ENCODE data around the gene PROZ.
"Not testable (repeated sequence)": the region's sequence is repeated elsewhere in the genome, so short reads cannot be mapped to it uniquely, and the experiment has no call there.

PROZ gene

GRCh38 chr13:113160983-113161382, 2.5 kb downstream of the PROZ start:
- Histone ChIP-seq H3K27ac (ENCODE audit: low read depth, low read length) (no peak overlapping the region), H3K36me3 (ENCODE audit: insufficient read depth, low read length) (no peaks in the 10 kb centered on the region), H3K4me3 (ENCODE audit: low read depth, low read length) (no peak overlapping the region), H3K27me3 (ENCODE audit: insufficient read depth, low read length) (0 out of 2 replicates have a peak, but pooled peaks cover 4% of the 10 kb centered on the region), H3K4me1 (ENCODE audit: control insufficient read depth, insufficient read depth, low read length, unreplicated experiment) (no peaks in the 10 kb centered on the region), H2AFZ (ENCODE audit: low read length, unreplicated experiment) (no peak overlapping the region), H3K79me2 (ENCODE audit: control insufficient read depth, insufficient read depth, low read length, unreplicated experiment) (no peaks in the 10 kb centered on the region)

- no peak overlapping the region for H3K27ac ChIP-seq (ENCODE audit: low read depth, low read length)
- no peaks in the 10 kb centered on the region for H3K79me2 ChIP-seq (ENCODE audit: control insufficient read depth, insufficient read depth, low read length, unreplicated experiment)
- H3K4me1 ChIP-seq (ENCODE audit: control insufficient read depth, insufficient read depth, low read length, unreplicated experiment) = no peaks in the 10 kb centered on the region
- H3K27me3 ChIP-seq (ENCODE audit: insufficient read depth, low read length) = 0 out of 2 replicates have a peak, but pooled peaks cover 4% of the 10 kb centered on the region
- H3K4me3 ChIP-seq (ENCODE audit: low read depth, low read length) = no peak overlapping the region
- no peak overlapping the region for H2AFZ ChIP-seq (ENCODE audit: low read length, unreplicated experiment)
- no peaks in the 10 kb centered on the region for H3K36me3 ChIP-seq (ENCODE audit: insufficient read depth, low read length)
Measured at GRCh38 chr13:113161433-113161832, 3.0 kb downstream of the PROZ start.

DNA sequence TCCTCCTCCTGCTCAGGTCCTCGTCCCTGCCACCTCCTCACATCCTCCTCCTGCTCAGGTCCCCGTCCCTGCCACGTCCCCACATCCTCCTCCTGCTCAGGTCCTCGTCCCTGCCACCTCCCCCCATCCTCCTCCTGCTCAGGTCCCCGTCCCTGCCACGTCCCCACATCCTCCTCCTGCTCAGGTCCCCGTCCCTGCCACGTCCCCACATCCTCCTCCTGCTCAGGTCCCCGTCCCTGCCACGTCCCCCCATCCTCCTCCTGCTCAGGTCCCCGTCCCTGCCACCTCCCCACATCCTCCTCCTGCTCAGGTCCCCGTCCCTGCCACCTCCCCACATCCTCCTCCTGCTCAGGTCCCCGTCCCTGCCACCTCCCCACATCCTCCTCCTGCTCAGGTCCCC, 3.5 kb downstream of the PROZ start:
- not testable (repeated sequence) for H3K27me3 ChIP-seq (ENCODE audit: insufficient read depth, low read length); H3K79me2 ChIP-seq (ENCODE audit: control insufficient read depth, insufficient read depth, low read length, unreplicated experiment); H3K4me1 ChIP-seq (ENCODE audit: control insufficient read depth, insufficient read depth, low read length, unreplicated experiment); H2AFZ ChIP-seq (ENCODE audit: low read length, unreplicated experiment); H3K4me3 ChIP-seq (ENCODE audit: low read depth, low read length); H3K27ac ChIP-seq (ENCODE audit: low read depth, low read length); H3K36me3 ChIP-seq (ENCODE audit: insufficient read depth, low read length)

DNA sequence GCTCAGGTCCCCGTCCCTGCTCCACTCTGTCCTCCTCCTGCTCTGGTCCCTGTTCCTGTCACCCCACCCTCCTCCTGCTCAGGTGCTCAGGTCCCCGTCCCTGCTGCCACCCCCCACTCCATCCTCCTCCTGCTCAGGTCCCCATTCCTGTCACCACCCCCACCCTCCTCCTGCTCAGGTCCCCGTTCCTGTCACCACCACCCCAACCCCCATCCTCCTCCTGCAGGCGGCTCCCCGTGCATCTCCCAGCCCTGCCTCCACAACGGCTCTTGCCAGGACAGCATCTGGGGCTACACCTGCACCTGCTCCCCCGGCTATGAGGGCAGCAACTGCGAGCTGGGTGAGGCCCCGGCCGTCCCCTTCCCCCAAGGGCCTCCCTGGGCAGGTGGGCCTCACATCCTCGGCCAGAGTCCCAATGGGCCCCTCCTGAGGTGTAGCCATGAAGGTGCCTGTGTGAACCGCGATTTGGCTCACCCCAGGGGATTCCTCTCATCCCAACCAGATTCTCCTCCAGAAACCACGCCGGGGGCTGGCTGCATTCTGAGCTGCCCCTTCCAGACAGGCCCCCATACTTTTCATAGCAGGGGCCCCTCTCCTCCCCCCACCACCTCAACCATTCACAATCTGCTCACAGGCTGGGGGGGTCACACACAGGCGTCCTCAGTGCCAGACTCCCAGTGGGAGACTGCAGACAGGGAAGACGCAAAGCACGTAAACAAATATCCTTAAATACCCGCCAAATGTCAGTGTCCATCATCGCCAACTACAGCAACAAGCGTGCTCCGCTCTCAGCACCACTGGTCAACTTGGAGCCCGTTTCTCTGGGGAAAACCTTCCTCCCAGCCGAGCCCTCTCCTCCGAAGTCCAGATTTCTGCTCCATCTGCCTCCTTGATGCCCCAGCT, 4.6 kb downstream of the PROZ start:
- H3K27me3 ChIP-seq (ENCODE audit: insufficient read depth, low read length) = 0 out of 2 replicates have a peak, but pooled peaks cover 4% of the 10 kb centered on the region
- H3K36me3 ChIP-seq (ENCODE audit: insufficient read depth, low read length) = no peaks in the 10 kb centered on the region
- H3K4me1 ChIP-seq (ENCODE audit: control insufficient read depth, insufficient read depth, low read length, unreplicated experiment) = no peaks in the 10 kb centered on the region
- H3K27ac ChIP-seq (ENCODE audit: low read depth, low read length) = no peak overlapping the region
- H3K4me3 ChIP-seq (ENCODE audit: low read depth, low read length) = no peak overlapping the region
- no peak overlapping the region for H2AFZ ChIP-seq (ENCODE audit: low read length, unreplicated experiment)
- H3K79me2 ChIP-seq (ENCODE audit: control insufficient read depth, insufficient read depth, low read length, unreplicated experiment) = no peaks in the 10 kb centered on the region

DNA sequence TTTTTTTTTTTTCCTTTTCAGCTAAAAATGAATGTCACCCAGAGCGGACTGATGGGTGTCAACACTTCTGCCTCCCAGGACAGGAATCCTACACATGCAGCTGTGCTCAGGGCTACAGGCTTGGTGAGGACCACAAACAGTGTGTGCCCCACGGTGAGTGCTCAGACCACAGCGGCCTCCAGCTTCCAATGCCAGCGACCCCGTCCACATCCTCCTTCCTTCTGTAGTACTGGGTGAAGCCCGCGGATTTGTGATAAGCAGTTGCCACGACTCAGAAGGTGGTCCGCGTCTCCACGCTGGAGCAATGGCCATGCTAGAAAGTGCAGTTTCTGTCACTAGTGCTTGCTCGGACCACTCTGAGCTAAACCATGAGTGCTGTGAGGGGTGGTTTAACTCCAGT, 6.0 kb downstream of the PROZ start:
- no peak overlapping the region for H3K27ac ChIP-seq (ENCODE audit: low read depth, low read length)

DNA sequence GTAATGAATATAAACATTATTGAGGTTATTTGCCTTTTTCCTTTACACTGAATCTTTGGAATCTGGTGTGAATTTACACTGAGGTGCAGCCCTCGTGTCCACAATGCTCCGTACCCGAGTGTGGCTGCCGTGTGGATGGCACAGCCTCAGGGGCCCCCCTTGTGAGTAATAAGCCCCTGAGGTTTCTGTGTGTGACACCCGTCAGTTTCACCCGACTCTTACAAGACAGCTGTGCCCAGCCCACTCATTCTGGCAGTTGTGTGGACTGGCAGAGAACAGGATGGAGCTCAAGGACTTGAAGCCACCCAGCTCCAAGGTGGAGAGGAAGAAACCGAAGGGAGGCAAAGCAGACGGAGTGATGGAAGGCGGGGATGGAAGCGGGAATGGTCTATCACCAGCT, 7.8 kb downstream of the PROZ start:
- H3K27me3 ChIP-seq (ENCODE audit: insufficient read depth, low read length) = 0 out of 2 replicates have a peak, but pooled peaks cover 4% of the 10 kb centered on the region
- no peaks in the 10 kb centered on the region for H3K79me2 ChIP-seq (ENCODE audit: control insufficient read depth, insufficient read depth, low read length, unreplicated experiment)
- no peaks in the 10 kb centered on the region for H3K4me1 ChIP-seq (ENCODE audit: control insufficient read depth, insufficient read depth, low read length, unreplicated experiment)
- peaks cover 16% of the 10 kb centered on the region for H3K36me3 ChIP-seq (ENCODE audit: insufficient read depth, low read length)
- no peak overlapping the region for H3K4me3 ChIP-seq (ENCODE audit: low read depth, low read length)
- no peak overlapping the region for H2AFZ ChIP-seq (ENCODE audit: low read length, unreplicated experiment)
- no peak overlapping the region for H3K27ac ChIP-seq (ENCODE audit: low read depth, low read length)

More for the DNA sequence above, 6.0 kb downstream of the PROZ start:
- Histone ChIP-seq H2AFZ (ENCODE audit: low read length, unreplicated experiment) (no peak overlapping the region), H3K79me2 (ENCODE audit: control insufficient read depth, insufficient read depth, low read length, unreplicated experiment) (no peaks in the 10 kb centered on the region), H3K36me3 (ENCODE audit: insufficient read depth, low read length) (peaks cover 11% of the 10 kb centered on the region), H3K27me3 (ENCODE audit: insufficient read depth, low read length) (0 out of 2 replicates have a peak, but pooled peaks cover 4% of the 10 kb centered on the region), H3K4me1 (ENCODE audit: control insufficient read depth, insufficient read depth, low read length, unreplicated experiment) (no peaks in the 10 kb centered on the region), H3K4me3 (ENCODE audit: low read depth, low read length) (no peak overlapping the region)

- Histone ChIP-seq H3K27me3 (ENCODE audit: insufficient read depth, low read length) (0 out of 2 replicates have a peak, but pooled peaks cover 4% of the 10 kb centered on the region), H3K4me1 (ENCODE audit: control insufficient read depth, insufficient read depth, low read length, unreplicated experiment) (no peaks in the 10 kb centered on the region), H2AFZ (ENCODE audit: low read length, unreplicated experiment) (no peak overlapping the region), H3K27ac (ENCODE audit: low read depth, low read length) (no peak overlapping the region), H3K36me3 (ENCODE audit: insufficient read depth, low read length) (peaks cover 17% of the 10 kb centered on the region), H3K4me3 (ENCODE audit: low read depth, low read length) (no peak overlapping the region), H3K79me2 (ENCODE audit: control insufficient read depth, insufficient read depth, low read length, unreplicated experiment) (no peaks in the 10 kb centered on the region)
Measured at GRCh38 chr13:113166681-113167080, 8.2 kb downstream of the PROZ start.

DNA sequence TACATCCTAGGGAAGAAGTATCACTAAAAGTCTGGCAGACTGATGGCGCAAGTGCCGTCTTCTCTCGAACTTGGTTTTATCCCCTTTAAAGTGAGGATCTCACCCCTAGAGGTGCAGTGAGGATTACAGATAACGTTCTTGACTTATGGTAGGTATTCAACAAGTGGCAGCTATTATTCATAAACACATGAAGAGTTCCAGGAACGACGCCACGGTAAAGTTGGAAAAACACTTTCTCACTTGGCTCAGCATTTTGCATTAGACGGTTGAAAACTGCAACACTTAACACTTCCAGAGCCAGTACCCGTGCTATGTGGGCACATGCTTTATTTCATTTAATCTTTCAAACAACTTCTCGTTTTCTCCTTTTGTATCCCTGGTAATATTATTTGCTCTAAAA, 8.7 kb downstream of the PROZ start:
- H3K4me1 ChIP-seq (ENCODE audit: control insufficient read depth, insufficient read depth, low read length, unreplicated experiment) = no peaks in the 10 kb centered on the region
- H3K27ac ChIP-seq (ENCODE audit: low read depth, low read length) = no peak overlapping the region
- H3K36me3 ChIP-seq (ENCODE audit: insufficient read depth, low read length) = peaks cover 20% of the 10 kb centered on the region
- no peak overlapping the region for H3K4me3 ChIP-seq (ENCODE audit: low read depth, low read length)
- H2AFZ ChIP-seq (ENCODE audit: low read length, unreplicated experiment) = no peak overlapping the region
- H3K79me2 ChIP-seq (ENCODE audit: control insufficient read depth, insufficient read depth, low read length, unreplicated experiment) = no peaks in the 10 kb centered on the region
- H3K27me3 ChIP-seq (ENCODE audit: insufficient read depth, low read length) = 0 out of 2 replicates have a peak, but pooled peaks cover 4% of the 10 kb centered on the region

GRCh38 chr13:113167575-113167974, 9.1 kb downstream of the PROZ start:
- no peaks in the 10 kb centered on the region for H3K79me2 ChIP-seq (ENCODE audit: control insufficient read depth, insufficient read depth, low read length, unreplicated experiment)
- H3K27ac ChIP-seq (ENCODE audit: low read depth, low read length) = no peak overlapping the region
- H3K27me3 ChIP-seq (ENCODE audit: insufficient read depth, low read length) = 0 out of 2 replicates have a peak, but pooled peaks cover 4% of the 10 kb centered on the region
- H3K4me1 ChIP-seq (ENCODE audit: control insufficient read depth, insufficient read depth, low read length, unreplicated experiment) = no peaks in the 10 kb centered on the region
- H3K4me3 ChIP-seq (ENCODE audit: low read depth, low read length) = no peak overlapping the region
- no peak overlapping the region for H2AFZ ChIP-seq (ENCODE audit: low read length, unreplicated experiment)
- H3K36me3 ChIP-seq (ENCODE audit: insufficient read depth, low read length) = peaks cover 22% of the 10 kb centered on the region

- Histone ChIP-seq H2AFZ (ENCODE audit: low read length, unreplicated experiment) (no peak overlapping the region), H3K27me3 (ENCODE audit: insufficient read depth, low read length) (0 out of 2 replicates have a peak, but pooled peaks cover 4% of the 10 kb centered on the region), H3K27ac (ENCODE audit: low read depth, low read length) (no peak overlapping the region), H3K4me3 (ENCODE audit: low read depth, low read length) (no peak overlapping the region), H3K79me2 (ENCODE audit: control insufficient read depth, insufficient read depth, low read length, unreplicated experiment) (no peaks in the 10 kb centered on the region), H3K36me3 (ENCODE audit: insufficient read depth, low read length) (peaks cover 24% of the 10 kb centered on the region), H3K4me1 (ENCODE audit: control insufficient read depth, insufficient read depth, low read length, unreplicated experiment) (no peaks in the 10 kb centered on the region)
Measured at GRCh38 chr13:113168211-113168610, 9.8 kb downstream of the PROZ start.
